Endothelial cell (in vitro differentiated cells): ENCODE results near the gene TRAK2. TPM values are rescaled to one million over a fixed set of nuclear protein-coding genes. Genes with fewer than 3 reads are reported as not detected.
A peak's percentile ranks its signal among the peaks of the same experiment; 100 is the strongest.

Experiments
- DNase-seq: peaks from one replicate; pipeline ENCODE4 v3.0.0; 2021; ENCODE audit warnings: low spot score
- H3K27ac Mint-ChIP-seq: one replicate; pipeline ENCODE4 v1.8.0; 2021; ENCODE audit warnings: mixed read lengths, inconsistent platforms; ENCODE audit not compliant: unreplicated experiment
- H3K27me3 Mint-ChIP-seq: one replicate; pipeline ENCODE4 v1.8.0; 2021; ENCODE audit warnings: mild to moderate bottlenecking, moderate library complexity, mixed read lengths, inconsistent platforms; ENCODE audit not compliant: unreplicated experiment
- H3K36me3 Mint-ChIP-seq: one replicate; pipeline ENCODE4 v1.8.0; 2021; ENCODE audit warnings: mild to moderate bottlenecking, low read depth, mixed read lengths, inconsistent platforms; ENCODE audit not compliant: unreplicated experiment
- H3K4me1 Mint-ChIP-seq: one replicate; pipeline ENCODE4 v1.8.0; 2021; ENCODE audit warnings: mild to moderate bottlenecking, mixed read lengths, inconsistent platforms; ENCODE audit not compliant: unreplicated experiment
- H3K4me3 Mint-ChIP-seq: one replicate; pipeline ENCODE4 v1.8.0; 2021; ENCODE audit warnings: mild to moderate bottlenecking, mixed read lengths, inconsistent platforms; ENCODE audit not compliant: unreplicated experiment
- H3K9me3 Mint-ChIP-seq: one replicate; pipeline ENCODE4 v1.8.0; 2021; ENCODE audit warnings: mixed read lengths, inconsistent platforms; ENCODE audit not compliant: unreplicated experiment
- CTCF ChIP-seq: fragments of 200-600 bp; sonication (generic); IDR thresholded peaks from one replicate; pipeline ENCODE4 v1.5.0; 2021; ENCODE audit warnings: antibody characterized with exemption; ENCODE audit not compliant: unreplicated experiment
- total RNA-seq: library from RNA; stranded (reverse); fragmentation: NEBNext Ultra II Directional; extraction: Animal tissue kit (Norgen Biotek cat#: 25700); gene quantifications from one replicate; pipeline ENCODE4 v1.2.1, GENCODE V29; 2021; ENCODE audit not compliant: unreplicated experiment

TRAK2 gene
- total RNA-seq, 1 donor from 2014 or later = 18.4 TPM

DNA sequence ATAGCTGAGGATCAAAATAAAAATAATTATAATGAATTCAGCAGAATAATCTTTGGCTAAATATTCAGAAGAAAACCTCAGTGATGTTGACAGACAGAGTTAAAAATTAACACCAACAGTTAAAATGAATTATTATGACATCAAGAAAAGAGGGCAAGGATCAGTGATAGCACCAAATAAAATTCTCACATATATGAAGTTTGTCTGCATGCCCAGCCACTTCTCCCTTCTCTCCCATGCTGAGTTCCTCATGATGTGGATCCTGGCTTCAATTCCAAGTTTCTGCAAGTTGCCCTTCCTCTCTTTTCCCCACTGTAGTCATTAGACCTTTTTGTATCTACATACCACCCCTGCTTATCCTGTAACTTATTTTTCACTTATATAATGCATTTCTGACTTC lies 7.1 kb upstream of the TRAK2 start:
- Mint-ChIP-seq H3K36me3 (peaks cover 16% of the 10 kb centered on the region), H3K9me3 (peaks cover 3% of the 10 kb centered on the region), H3K27ac (no peak overlapping the region)

DNA sequence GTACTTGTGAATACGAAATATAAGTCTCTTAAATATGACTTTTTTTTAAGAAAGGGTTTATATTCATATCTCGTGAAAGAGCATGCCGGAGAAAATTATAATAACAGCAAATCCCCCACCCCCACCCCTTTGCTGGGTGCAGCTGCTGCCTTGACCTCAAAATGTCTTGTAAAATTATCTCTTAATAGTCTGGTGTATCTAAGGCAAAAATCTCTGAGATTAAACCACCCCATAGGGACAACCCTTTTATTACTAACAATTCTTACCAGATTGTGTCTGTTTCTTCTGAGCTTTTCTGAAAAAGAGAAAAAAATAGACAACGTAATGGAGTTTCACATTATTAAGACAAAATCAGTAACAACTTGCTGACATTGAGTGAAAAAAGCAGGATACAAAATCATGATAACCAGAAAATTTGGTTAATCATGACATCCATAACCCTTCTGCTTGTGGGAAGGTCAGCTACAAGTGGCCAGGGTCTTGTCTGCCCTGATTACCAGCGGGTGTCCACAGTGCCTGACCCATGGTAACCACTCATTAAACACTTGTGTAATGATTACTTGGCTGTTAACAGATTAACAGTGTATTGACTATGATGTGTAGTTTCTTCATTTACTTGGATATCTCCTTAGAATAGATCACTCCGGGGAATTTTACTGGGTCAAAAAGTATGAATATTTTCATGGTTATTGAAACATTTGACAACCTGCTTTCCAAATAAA lies 1.8 kb upstream of the TRAK2 start:
- TF ChIP-seq CTCF = no peak
- H3K9me3 Mint-ChIP-seq = no peaks in the 10 kb centered on the region
- H3K36me3 Mint-ChIP-seq = peaks cover 5% of the 10 kb centered on the region
- H3K27me3 Mint-ChIP-seq = peaks cover 3% of the 10 kb centered on the region
- no peak overlapping the region for H3K27ac Mint-ChIP-seq
- no peak for DNase-seq
- peak overlapping the region; percentile 96 for H3K4me3 Mint-ChIP-seq
- H3K4me1 Mint-ChIP-seq = peaks cover 7% of the 10 kb centered on the region

More for the DNA sequence above, 7.1 kb upstream of the TRAK2 start:
- Mint-ChIP-seq H3K4me3 (no peak overlapping the region), H3K27me3 (no peaks in the 10 kb centered on the region), H3K4me1 (no peaks in the 10 kb centered on the region)
- TF ChIP-seq CTCF = no peak
- DNase-seq = no peak

GRCh38 chr2:201452058-201452921 lies 1.0 kb upstream of the TRAK2 start:
- DNase-seq = no peak

DNA sequence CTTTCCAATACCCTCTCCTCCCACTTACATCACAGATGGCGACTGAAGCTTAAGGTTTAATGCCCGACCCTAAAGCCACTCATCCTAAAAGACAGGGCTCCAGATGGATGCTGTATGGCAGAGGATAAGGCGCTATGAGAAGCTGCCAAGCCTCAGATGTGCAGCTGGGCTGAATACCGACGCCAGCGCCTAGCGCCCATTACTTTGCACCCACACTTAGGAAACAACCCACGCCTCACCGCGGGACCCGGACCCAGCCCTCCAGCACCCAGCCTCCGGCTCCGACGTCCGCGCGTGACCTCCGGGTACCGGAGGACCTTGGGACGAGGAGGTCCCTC lies 335 bp downstream of the TRAK2 start:
- peaks cover 5% of the 10 kb centered on the region for H3K36me3 Mint-ChIP-seq
- peak overlapping the region; percentile 93 for H3K4me3 Mint-ChIP-seq
- peak overlapping the region; percentile 24 for H3K27ac Mint-ChIP-seq
- H3K4me1 Mint-ChIP-seq = peaks cover 10% of the 10 kb centered on the region
- no peak for TF ChIP-seq CTCF
- no peak for DNase-seq
- peaks cover 3% of the 10 kb centered on the region for H3K27me3 Mint-ChIP-seq
- H3K9me3 Mint-ChIP-seq = no peaks in the 10 kb centered on the region

More at GRCh38 chr2:201452058-201452921, 1.0 kb upstream of the TRAK2 start:
- peaks cover 7% of the 10 kb centered on the region for H3K4me1 Mint-ChIP-seq
- peaks cover 3% of the 10 kb centered on the region for H3K27me3 Mint-ChIP-seq
- H3K9me3 Mint-ChIP-seq = no peaks in the 10 kb centered on the region
- TF ChIP-seq CTCF = peak; percentile 2
- H3K27ac Mint-ChIP-seq = peak overlapping the region; percentile 74
- peaks cover 5% of the 10 kb centered on the region for H3K36me3 Mint-ChIP-seq
- H3K4me3 Mint-ChIP-seq = peak overlapping the region; percentile 96

- Mint-ChIP-seq H3K36me3 (peaks cover 5% of the 10 kb centered on the region), H3K9me3 (no peaks in the 10 kb centered on the region), H3K4me1 (peaks cover 10% of the 10 kb centered on the region), H3K4me3 (no peak overlapping the region), H3K27me3 (peaks cover 3% of the 10 kb centered on the region), H3K27ac (no peak overlapping the region)
- no peak for TF ChIP-seq CTCF
- no peak for DNase-seq
Observed at GRCh38 chr2:201448701-201449100, 2.6 kb downstream of the TRAK2 start.
